HK-2 (cell line): ENCODE data around the gene TAS2R39.
A peak's percentile ranks its signal among the peaks of the same experiment; 100 is the strongest.
"Not testable (repeated sequence)": the region's sequence is repeated elsewhere in the genome, so short reads cannot be mapped to it uniquely, and the experiment has no call there.

Source experiments
- DNase-seq: peaks from one replicate; pipeline ENCODE4 v3.0.0-alpha.2; 2018; ENCODE audit not compliant: unreplicated experiment

TAS2R39 gene

DNA sequence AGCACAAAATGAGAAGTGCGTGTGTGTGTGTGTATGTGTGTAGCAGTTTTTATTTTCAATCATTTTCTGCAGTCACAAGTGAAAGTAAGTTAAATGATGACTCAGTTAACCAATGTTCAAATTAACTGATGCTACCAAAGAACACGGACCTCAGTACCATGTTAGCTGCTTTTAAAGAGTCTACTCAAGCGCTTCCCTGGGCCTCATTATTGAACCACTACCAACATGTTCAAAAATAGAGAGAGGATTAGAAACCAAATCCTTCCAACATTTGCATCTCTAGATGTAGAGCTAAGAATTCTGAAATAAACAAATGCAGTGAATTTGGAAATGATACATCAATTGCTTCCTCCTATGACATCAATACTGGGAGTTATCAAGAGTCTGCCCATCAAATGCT lies at the start of gene TAS2R39:
TAS2R39 (plus strand) TSS at position 396 of the 400 bp plus-strand sequence; CDS start at position 396, 0 bp downstream.
- no peak for DNase-seq

DNA sequence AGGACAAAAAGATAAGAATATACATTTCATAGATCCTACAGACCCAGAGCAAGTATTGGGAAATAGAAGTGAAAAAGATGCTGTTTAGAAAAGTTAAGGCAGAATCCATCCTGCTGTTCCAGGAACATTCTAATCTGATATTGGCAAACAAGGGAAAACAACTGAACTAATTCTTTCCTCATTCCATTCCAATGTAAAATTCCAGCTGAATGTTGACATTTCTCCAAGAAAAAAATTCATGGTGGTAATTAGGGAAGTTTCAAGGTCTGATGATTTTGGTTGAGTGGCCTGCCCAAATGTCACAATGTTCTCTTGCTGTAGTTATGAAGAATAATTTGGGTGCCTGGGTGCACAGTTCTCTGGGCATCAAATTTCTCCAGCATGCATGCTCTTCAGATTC lies 36.1 kb upstream of the TAS2R39 start:
- no peak for DNase-seq

DNA sequence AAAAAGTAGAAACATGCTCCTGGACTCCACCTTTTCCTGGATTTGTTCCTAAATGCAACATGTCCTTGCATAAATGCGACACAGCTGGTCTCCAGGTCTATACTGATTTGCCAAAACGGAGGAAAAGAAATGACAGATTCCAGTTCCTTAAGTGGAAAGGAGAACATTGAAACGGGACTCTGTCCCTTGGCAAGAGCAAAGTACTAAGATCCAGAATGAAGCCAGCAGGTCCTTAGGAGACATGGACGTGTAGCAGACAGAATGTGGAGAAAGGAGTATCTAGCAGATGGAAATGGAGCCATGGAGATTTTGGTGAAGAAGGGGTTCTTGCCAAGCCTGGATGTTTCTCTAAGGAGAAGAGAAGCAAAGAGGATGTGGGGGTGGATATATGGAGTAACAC lies 35.2 kb upstream of the TAS2R39 start:
- DNase-seq: no peak

DNA sequence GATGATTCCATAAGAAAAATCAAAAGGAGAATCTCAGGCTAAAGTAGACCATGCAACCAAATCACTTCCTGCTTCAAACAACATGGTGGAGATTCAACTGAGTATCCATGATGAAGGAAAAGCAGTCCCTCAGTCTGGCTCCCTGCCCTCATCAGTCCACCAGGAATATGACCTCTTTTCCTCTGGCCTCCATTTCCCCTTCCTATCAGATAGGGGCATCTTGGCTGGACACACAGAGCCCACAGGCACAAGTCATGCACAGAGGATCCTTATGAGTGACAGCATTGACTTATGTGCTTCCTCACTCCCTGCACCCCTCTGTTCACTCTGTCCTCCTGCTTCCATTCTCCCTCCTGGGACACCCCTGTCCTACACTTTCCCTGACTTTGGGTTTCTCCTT lies 34.6 kb upstream of the TAS2R39 start:
- no peak for DNase-seq

DNA sequence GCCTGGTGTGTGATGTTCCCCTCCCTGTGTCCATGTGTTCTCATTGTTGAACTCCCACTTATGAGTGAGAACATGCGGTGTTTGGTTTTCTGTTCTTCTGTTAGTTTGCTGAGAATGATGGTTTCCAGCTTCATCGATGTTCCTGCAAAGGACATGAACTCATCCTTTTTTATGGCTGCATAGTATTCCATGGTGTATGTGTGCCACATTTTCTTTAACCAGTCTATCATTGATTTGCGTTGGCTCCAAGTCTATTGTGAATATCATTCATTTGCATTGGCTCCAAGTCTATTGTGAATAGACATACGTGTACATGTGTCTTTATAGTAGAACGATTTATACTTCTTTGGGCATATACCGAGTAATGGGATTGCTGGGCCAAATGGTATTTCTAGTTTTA lies 32.5 kb upstream of the TAS2R39 start:
- DNase-seq: not testable (repeated sequence)

DNA sequence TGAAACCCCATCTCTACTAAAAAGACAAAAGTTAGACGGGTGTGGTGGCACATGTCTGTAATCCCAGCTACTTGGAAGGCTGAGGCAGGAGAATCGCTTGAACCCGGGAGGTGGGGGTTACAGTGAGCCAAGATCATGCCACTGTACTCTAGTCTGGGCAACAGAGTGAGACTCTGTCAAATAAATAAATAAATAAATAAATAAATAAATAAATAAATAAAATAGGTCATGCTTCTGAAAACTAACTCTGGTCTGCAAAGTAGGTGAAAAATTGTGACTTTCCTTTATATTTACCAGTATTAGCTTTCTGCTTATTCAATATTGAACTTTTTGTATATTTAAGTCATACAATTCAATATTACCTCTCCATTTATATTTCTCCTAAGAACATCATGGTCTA lies 24.6 kb upstream of the TAS2R39 start:
- DNase-seq: not testable (repeated sequence)

DNA sequence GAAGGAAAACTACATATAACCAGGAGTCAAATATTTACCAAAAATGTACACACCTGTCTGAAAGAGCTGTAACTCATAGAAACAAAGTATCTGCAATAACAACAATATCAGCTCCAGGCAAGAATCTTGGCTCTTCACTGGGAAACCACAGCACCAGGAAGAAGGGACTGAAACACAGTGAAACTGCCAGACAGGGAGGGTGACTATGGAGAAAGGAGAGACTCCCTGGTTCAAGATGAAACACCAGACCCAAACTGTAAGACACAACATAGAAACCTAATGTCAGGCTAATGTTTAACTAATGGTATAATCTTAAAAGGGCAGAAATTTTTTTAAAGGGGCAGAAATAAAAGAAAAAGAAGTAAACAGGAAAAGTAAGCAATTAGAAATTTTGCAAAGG lies 11.5 kb upstream of the TAS2R39 start:
- DNase-seq: no peak

DNA sequence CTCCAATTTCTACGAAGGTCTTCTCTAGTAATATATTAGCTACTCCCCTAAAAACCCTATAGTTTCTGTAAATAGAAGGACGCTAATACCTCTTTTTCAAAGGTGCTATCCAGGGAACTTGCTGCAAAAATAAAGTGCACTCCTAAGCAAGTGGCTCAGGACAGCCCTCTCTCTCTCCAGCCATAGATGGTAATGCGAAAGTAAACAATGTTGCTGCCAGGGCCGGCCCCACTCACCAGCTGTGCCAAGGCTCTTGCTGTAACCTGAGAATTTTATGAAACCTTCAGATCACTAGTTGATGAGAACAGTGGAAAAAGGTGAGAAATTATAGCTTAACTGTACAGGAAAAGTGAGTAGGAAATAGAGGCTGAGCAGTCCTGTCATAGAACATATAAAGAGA lies 10.9 kb upstream of the TAS2R39 start:
- DNase-seq: no peak

DNA sequence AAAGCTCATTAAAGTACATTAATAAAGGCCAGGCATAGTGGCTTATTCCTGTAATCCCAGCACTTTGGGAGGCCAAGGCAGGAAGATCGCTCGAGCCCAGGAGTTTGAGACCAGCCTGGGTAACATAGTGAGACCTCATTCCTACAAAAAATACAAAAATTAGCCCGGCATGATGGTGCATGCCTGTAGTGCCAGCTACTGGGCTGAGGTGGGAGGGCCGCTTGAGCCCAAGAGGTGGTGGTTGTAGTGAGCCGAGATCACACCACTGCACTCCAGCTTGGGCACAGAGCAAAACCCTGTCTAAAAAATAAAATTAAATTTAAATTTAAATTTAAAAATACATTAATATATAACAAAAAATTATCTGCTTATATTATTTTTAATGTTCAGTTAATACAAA lies 7.1 kb upstream of the TAS2R39 start:
- no peak for DNase-seq

DNA sequence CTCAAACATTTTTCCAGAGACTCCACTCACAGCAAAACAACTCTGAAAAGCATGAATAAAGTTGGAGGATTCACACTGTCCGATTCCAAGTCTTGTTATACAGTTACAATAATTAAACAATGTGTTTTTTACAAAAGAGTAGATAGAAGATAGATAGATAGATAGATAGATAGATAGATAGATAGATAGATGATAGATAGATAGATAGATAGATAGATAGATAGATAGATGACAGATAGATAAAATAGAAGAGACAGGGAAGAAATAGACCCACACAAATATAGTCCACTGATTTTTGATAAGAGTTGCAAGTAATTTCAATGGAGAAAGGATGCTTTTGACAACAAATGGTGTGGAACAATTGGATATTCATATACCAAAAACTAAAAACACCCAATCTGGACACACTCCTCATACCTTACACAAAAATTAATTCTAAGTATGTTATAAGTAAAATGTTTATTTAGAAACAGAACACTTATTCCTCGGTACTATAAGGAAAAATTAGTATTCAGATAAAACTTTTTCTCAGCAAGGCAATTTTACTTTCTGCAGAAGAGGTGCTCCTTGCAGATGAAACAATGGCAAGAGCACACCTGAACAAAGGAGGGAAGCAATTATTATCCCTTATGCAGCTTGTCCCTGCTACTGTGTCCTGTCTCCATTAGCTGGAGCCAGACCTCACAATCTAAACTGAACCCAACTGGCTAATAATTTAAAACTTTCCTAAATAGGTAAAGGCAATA lies 5.7 kb upstream of the TAS2R39 start:
- DNase-seq: no peak

DNA sequence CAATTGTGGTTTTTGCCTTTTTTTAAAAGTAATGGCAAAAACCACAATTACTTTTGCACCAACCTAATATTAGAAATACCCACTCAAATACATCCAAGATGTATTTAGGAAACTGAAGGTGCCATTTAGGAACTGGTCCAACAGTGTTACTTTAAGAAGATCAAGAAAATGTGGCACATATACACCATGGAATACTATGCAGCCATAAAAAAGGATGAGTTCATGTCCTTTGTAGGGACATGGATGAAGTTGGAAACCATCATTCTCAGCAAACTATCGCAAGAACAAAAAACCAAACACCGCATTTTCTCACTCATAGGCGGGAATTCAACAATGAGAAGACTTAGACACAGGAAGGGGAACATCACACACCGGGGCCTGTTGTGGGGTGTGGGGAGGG lies 2.4 kb upstream of the TAS2R39 start:
- not testable (repeated sequence) for DNase-seq

DNA sequence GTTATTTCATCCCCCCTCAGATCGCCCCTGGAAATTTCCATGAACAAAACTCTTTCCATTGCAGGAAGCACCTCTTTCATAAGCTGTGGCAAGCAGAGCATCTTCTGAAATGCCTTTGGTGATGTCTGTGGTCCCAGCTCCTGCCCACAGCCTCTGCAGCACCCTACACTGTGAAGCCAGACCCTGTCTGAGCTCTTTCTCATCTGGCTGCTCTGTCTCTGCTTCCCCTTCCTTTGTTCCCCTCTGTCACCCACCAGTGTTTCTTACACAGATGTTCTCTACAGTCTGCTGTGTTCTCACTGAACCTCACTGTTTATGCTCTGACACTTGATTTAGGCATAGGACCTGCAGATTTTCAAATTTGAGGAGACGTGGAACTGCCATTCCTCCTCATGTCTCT lies 1.9 kb upstream of the TAS2R39 start:
- DNase-seq: no peak

DNA sequence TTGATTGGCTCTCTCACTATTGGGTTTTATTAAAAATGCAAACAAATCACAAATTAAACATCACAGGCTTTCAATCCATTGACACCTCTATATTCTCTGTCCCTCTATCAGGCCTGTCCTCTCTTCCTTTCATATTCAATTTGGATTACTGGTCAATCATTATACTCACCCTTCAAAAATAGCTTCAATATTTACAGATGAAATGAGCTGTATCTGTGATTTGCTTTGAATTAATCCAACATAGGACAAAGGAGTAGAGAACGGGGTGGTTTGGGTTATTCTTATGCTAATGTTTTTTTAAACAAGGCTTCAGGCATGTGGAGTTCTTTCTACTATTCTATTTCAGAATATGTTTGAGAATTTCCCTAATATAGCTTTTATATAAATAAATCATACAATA lies 2.3 kb downstream of the TAS2R39 start:
- DNase-seq: no peak

DNA sequence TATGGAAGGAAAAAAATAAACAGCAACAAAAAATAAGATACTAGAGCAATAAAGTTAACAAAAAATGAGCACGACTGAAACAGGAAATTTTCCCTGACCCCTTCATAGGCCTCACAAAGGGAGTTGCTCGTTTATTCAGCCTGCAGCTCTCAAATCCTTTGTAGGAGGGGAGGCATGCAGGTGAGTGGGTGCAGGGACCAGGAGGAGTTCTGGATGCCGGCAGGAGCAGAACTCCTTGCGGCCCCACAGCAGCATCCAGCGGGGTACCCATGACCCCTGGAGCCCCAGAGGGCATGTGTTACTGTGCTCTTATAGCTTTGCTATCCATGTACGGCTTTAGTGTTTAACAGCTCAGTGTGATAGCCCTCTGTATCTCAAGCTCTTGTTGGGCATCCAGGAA lies 5.8 kb downstream of the TAS2R39 start:
- no peak for DNase-seq

DNA sequence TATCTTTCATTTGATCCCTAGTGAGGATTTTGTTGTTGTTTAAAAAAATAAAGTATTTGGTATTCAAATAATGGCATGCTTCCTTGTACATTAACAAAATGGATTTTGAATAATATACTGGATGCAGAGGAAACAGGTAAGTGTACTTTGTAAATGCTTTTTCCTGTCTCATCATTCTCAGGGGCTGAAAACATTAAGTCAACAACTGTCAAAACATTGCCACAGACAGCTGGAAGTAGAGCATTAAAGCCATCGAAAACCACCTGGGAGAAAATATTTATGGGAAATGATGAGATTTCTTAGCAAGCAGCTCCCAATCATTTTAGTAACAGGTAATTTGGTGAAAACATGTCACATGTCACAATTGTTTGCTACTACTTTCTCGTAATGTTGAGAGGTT lies 10.7 kb downstream of the TAS2R39 start:
- no peak for DNase-seq

DNA sequence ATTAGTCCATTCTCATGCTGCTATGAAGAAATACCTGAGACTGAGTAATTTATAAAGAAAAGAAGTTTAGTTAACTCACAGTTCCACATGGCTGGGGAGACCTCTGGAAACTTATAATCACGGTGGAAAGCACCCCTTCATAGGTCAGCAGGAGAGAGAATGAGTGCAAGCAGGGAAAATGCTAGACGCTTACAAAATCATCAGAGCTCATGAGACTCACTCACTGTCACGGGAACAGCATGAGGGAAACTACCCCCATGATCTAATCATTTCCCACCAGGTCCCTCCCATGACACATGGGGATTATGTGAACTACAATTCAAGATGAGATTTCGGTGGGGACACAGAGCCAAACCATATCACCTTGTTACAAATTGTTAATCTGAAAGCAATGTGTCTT lies 15.8 kb downstream of the TAS2R39 start:
- DNase-seq: no peak

DNA sequence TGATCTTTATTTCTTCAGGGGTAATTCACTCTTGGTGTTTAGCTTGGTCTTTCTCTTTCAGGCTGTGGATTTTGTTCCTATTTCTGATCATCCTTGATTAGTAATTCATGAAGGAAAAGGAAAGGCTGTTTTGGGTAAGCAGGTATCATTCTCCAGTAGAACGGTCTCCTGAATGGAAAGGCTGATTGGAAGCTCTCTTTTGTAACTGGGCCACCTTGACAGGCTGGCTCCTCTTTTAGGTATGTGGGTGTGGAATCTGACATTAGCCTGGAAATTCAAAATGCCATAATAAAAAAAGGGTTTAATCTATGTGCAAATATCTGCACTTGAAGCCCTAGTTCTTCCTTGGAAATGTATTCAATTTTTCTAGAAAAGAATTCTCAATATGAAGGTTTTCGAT lies 18.9 kb downstream of the TAS2R39 start:
- DNase-seq: no peak

DNA sequence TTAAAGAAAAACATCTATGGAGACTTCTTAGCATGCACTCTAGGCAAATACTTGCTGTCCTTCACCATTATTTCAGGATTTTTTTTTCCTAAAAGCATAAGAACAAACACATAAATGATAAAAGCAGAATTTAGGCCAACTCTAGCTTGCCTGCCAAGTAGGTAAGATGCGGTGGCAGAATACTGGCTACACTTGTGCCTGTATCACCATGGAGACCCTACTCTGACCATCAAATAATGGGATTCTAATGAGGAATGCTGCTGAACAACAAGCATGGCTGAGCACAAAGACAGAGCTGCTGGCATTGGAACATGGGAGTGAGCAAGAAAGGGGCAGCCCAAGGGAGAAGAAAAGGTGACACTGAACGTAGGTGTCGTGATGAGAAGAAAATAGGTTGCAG lies 20.2 kb downstream of the TAS2R39 start:
- no peak for DNase-seq

DNA sequence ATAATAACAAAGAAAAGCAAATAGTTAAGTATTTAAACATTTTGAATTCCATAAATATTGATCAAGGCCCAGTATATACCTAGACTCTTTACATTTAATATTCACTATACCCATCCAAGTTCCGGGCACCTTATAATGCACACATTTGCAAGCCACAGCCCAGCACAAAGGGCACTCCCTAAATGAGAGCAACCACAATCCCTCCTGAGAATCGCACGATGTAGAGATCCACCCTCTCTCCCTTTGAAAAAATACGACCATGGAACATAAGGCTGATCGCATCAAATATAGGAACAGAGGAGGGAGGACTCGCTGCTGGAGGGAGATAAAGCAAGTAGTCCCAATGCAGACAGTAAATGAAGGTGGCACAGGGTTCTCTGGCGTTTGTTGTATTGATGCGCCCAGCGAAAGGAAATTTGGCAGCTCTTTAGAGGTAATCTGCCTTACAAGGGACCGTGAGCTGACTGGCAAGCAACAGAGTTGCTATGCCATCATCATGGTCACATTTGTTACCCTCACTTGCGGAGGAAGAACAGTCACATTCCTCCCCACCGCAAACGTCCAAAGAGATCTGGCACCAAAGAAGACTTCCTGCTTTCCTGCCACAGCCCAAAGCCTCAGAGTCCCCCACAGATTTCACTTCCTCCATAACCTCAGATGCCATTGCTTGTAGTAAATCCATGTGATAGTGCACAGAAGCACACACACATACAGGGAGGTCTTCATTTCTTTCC lies 22.5 kb downstream of the TAS2R39 start:
- DNase-seq: no peak

DNA sequence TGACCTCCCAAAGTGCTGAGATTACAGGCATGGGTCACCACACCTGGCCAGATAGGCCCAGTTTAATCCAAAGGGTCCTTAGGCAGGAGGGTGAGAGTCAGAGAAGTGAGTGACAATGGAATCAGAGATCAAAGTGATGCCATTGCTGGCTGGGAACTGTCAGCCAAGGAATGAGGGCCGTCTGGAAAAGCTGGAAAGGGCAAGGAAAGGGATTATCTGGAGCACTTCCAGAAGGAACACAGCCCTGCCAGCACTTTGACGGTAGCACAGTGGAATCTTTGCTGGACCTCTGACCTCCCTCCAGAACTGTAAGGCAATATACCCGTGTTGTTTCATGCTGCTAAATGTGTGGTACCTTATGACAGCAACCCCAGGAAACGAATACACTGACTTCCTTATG lies 27.3 kb downstream of the TAS2R39 start:
- DNase-seq: no peak

DNA sequence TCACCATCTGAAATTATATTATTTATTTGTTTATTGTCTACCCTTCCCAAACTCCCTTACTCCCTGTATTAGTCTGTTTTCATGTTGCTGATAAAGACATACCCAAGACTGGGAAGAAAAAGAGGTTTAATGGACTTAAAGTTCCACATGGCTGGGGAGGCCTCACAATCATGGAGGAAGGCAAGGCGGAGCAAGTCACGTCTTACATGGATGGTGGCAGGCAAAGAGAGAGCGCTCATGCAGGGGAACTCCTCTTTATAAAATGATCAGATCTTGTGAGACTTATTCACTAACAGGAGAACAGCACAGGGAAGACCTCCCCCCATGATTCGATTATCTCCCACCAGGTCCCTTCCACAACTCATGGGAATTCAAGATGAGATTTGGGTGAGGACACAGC lies 30.3 kb downstream of the TAS2R39 start:
- not testable (repeated sequence) for DNase-seq

DNA sequence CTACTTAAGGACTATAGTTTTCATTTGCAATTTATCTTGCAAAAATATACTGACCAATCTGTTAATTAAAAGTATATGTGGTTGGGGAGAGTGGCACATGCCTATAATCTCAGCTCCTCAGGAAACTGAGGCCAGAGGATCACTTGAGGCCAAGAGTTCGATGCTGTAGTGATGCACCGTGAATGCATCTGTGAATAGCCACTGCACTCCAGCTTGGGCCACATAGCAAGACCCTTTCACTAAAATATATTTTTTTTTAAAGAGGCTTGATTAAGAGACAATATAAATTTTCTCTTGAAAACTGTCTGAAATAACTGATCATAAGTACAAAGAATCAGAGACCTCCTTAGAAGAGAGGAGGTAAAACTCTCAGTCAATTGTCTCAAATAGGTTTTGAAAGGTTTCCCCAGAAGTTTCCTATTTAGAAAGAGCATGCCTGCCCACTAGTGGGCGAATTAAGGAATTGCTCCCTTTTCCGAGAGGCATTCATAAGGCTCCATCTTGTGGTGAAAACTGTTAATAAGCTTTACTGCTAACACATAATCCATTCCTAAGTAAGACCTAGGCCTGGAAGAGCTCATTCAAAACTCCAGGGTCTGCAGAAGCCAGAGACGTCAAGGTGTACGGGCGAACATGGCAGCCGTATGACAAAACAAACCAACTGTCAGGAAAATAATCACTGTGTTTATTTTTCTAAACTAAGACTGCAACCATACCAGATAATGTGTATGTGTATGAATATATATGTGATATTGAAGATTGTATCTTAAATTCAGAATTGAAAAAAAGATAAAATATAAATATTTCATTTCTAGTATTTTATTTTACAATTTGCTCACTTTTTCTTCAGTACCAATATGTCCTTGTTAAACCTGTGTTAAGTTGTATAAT lies 31.8 kb downstream of the TAS2R39 start:
- DNase-seq: peak; percentile 45

DNA sequence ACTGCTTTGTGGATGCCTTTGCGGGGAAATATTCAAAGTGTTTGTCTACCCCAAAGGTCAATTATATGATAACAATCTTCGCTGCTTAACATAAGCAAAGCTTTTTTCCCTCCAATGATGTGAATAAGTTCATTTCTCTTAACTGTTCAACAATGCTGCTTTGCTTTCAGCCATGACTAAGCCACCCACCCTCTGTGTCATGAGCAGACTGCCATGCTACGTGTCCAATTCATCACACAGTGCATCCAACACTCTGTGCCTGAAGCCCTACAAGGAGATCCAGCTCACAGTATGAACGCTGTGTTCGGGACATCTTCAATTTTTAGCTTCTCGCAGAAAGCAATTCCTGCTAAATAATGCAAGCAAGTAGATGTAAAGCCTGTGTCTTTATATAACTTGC lies 32.9 kb downstream of the TAS2R39 start:
- DNase-seq: no peak
